GM23338 (cell line): ENCODE measurements around the gene ATP5IF1. TPM values are rescaled to one million over a fixed set of nuclear protein-coding genes. Genes with fewer than 3 reads are reported as not detected.

Experiments used
- CREB1 ChIP-seq: fragments of 250-450 bp; sonication (Bioruptor Pico); IDR thresholded peaks from 2 replicates; pipeline ENCODE4 v1.5.0; 2020; ENCODE audit warnings: low read depth, mild to moderate bottlenecking, moderate library complexity
- ETS1 ChIP-seq: IDR thresholded peaks from 2 replicates; pipeline ENCODE4 v1.6.1; 2016; ENCODE audit warnings: antibody characterized with exemption
- EZH2 ChIP-seq: fragments of 200-600 bp; sonication (generic); IDR thresholded peaks from one replicate; pipeline ENCODE4 v1.8.0; 2017; ENCODE audit warnings: antibody characterized with exemption, mild to moderate bottlenecking, low read depth; ENCODE audit not compliant: unreplicated experiment
- EZH2phosphoT487 ChIP-seq: fragments of 200-600 bp; sonication (generic); IDR thresholded peaks from one replicate; pipeline ENCODE4 v1.8.1; 2018; ENCODE audit warnings: antibody characterized with exemption; ENCODE audit not compliant: unreplicated experiment
- JUNB ChIP-seq: IDR thresholded peaks from one replicate; pipeline ENCODE4 v1.6.1; 2016; ENCODE audit warnings: antibody characterized with exemption; ENCODE audit not compliant: unreplicated experiment
- NANOG ChIP-seq: IDR thresholded peaks from 2 replicates; pipeline ENCODE4 v1.6.1; 2016; ENCODE audit warnings: antibody characterized with exemption, borderline replicate concordance
- POLR2AphosphoS5 ChIP-seq: IDR thresholded peaks from 2 replicates; pipeline ENCODE4 v1.6.1; 2016; ENCODE audit warnings: antibody characterized with exemption, low read depth
- STAT1 ChIP-seq: IDR thresholded peaks from one replicate; pipeline ENCODE4 v1.6.1; 2016; ENCODE audit warnings: antibody characterized with exemption; ENCODE audit not compliant: unreplicated experiment
- ZNF114 ChIP-seq: fragments of 250-450 bp; sonication (Bioruptor Pico); IDR thresholded peaks from 2 replicates; pipeline ENCODE4 v1.5.0; 2020; ENCODE audit warnings: mild to moderate bottlenecking, moderate library complexity
- ZNF462 ChIP-seq: fragments of 250-450 bp; sonication (Bioruptor Pico); IDR thresholded peaks from 2 replicates; pipeline ENCODE4 v1.5.0; 2020; ENCODE audit warnings: mild to moderate bottlenecking, moderate library complexity
- polyA plus RNA-seq: library from polyadenylated mRNA; unstranded; fragments of >200 nt; fragmentation: Nextera tagmentation; extraction: Ambion mirVana; gene quantifications from 2 replicates; pipeline ENCODE4 v1.2.1, GENCODE V29; 2016
- total RNA-seq: library from RNA; depleted of rRNA; stranded (reverse); fragments of >200 nt; shearing (Covaris generic); gene quantifications from 2 replicates; pipeline ENCODE4 v1.2.3, GENCODE V29; 2014

The ATP5IF1 gene
- total and polyA plus RNA-seq, 2 experiments from 2014 or later = 230 to 1,325 TPM

- no peak for TF ChIP-seq ZNF462 (CRISPR knock-in tag)
- no peak for TF ChIP-seq JUNB
- TF ChIP-seq EZH2 = no peak
- TF ChIP-seq EZH2phosphoT487 = no peak
- TF ChIP-seq CREB1 (CRISPR knock-in tag) = no peak
- no peak for TF ChIP-seq STAT1
- no peak for TF ChIP-seq NANOG
- TF ChIP-seq ZNF114 (CRISPR knock-in tag) = no peak
- TF ChIP-seq ETS1 = no peak
- no peak for TF ChIP-seq POLR2AphosphoS5
These were observed 31.0 kb downstream of the ATP5IF1 start (continued) for GRCh38 chr1:28266920-28267322.
